GM18507 (cell line): Measurements from ENCODE around the gene FHIT.
"Not testable (repeated sequence)": the region's sequence is repeated elsewhere in the genome, so short reads cannot be mapped to it uniquely, and the experiment has no call there.

ENCODE experiments used
- DNase-seq: peaks from one replicate; pipeline ENCODE4 v3.0.0; 2011; ENCODE audit warnings: low read depth; ENCODE audit not compliant: insufficient read length; ENCODE audit errors: extremely low spot score
- FAIRE-seq: peaks from 2 replicates; lab custom pipeline; 2011; peaks lifted over from hg19 to GRCh38; lab: Jason Lieb, UNC

The FHIT gene

DNA sequence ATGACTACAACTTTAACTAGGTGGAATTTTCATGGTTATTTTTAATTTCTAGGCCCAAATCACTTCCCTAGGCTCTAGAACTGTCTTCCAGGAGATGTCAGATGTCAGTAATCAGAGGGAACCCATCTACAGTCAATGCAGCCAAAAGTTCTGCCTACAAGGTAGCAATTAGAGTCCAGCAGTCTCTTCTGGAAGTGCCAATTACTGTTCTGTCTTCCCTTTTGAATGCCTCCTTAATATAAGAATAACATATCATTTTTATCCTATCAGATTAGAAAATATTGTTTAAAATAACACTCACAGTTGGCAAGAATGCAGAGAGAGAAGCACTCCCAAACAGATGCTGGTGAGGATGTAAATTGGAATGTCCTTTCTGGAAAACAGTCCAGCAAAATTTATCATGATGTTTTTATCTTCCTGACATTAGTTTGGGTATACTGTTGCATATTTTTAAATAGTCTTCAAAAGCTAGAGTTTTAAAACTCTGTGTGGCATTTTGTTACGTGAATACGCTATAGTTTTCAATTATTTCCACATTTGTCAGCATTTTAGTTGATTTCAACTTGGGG, 543.7 kb downstream of the FHIT start:
- FAIRE-seq (no peak), DNase-seq (no peak)

DNA sequence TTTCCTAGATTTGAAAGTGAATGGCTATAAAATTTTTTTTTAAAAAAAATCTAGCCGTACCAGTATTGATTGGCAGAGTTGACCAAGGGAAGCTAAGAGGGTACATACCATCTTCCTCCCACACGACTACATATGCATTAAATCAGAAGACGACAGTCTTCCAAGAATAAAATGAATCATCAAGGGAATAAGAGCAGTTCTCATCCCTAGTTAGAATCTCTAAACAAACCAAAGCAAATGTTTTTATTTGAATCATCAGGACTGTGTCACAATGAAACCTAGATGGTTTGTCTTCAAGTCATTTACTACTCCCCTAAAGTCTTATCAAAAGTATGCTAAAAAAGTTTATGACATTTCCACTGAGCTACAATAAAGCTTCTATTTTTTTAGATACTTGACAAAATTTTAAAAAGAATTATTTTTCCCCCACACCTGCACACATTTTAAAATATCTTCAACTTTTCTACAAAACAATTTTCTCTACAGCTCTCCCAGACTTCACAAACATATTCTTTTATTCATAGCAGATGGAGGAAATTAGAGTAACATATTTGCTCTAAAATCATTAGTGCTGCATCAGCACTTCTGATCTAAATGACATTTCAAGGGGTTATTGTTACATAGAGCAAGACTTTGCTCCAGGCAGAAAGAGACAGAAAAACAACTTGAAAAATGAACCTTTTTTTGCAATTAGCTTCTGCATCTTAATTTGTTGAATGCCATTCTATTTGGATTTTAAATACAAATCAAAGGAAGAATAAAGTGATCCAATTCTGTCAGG, 547.1 kb downstream of the FHIT start:
- DNase-seq = no peak
- no peak for FAIRE-seq

DNA sequence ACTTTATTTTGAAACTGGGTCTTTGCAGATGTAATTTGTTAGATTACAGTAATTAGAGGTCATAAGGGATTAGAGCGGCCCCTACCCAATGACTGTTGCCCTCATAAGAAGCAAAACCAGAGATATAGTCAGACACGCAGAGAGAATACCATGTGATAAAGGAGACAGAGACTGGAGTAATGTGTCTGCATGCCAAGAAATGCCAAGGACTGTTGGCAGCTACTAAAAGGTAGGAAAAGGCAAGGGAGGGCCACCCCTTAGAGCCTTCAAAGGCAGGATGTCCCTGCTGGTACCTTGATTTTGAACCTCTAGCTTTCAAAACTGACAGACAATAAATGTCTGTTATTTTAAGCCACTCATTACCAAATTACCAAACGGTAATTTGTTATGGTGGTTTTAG, 548.2 kb downstream of the FHIT start:
- DNase-seq = no peak
- FAIRE-seq = no peak

DNA sequence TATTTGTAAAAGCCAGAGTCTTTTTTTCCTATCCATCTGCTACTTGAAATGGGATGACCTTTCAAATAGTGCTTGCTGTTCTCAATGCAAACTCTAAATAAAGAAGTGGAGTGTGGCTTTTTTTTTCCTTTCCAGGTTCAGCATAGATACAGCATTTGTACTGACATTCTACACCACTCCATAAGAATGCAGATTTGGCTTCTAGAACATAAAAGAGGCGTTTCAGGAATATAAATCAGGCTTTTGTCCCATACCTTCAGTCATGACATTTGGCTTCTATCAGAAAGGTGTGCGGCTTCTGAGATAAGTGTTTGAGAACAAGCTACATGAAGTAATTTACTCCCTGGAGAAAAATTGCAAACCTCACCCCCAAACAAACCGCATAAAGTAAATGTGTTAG, 553.1 kb downstream of the FHIT start:
- no peak for FAIRE-seq
- DNase-seq = no peak

DNA sequence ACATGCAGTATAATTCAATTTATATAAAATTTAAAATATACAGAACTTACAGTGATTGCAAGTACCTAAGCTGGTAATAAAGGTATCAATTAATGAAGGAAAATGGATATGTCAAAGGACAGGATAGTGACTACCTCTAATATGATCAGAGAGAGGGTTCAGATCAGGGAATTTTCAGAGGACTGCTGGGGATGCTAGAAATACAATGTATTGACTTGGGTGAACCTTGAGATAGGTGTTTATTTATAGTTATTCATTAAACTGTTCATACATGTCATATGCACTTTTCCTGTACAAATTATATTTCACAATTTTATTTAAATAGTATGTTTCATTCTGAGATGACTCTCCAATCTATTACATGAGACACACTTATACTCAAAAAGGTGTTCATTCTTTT, 554.1 kb downstream of the FHIT start:
- DNase-seq (no peak), FAIRE-seq (no peak)

DNA sequence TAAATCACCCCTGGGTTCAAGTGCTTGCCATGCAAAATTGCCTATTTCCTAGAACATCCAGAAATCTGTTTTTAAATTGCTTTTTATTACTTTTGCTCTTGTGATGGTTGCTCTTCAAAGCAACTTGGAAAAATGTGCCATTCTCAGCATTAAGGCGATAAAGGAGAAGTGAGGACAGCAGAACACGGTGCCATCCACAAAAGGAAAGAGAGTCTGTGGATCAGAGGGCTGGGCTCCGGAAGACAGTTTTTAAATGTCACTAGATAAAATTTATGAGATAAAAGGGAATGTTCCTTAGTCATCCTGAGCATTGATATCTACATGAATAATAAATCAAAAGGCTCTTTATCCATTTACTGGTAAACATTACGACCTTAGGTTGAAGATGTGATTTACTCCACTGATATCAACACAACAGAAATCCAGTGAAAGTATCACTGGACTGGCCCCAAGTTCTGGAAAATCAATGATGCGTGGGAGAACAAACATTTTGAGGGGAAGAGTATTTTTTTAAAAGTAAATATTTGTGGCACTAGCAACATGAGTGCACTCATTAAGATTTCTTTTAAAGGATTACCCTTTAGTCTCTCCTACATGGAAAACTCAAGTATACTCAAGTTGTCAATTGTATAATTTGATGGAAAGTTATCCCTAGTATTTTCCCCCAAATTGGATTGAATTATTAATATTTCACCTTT, 554.7 kb downstream of the FHIT start:
- no peak for DNase-seq

DNA sequence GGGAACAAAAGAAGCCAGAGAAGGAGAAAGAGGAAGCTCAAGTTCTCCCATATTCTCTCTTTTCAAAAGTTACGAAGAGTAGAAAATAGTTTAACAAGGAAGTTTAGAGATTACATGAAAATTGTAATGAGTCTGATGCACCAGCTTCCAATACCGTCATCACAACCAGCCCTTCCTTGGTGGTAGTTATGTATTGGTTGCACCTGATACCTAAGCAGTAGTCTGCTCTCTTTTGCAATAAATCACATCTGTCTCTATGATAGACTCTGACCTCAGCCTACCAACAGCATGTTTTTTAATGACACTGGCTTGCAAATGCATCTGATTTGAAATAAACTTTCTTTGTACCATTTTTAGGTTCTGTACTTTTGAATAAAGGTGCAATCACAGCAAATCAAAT, 575.8 kb downstream of the FHIT start:
- no peak for FAIRE-seq
- DNase-seq = no peak

More for the DNA sequence above, 554.7 kb downstream of the FHIT start:
- no peak for FAIRE-seq

DNA sequence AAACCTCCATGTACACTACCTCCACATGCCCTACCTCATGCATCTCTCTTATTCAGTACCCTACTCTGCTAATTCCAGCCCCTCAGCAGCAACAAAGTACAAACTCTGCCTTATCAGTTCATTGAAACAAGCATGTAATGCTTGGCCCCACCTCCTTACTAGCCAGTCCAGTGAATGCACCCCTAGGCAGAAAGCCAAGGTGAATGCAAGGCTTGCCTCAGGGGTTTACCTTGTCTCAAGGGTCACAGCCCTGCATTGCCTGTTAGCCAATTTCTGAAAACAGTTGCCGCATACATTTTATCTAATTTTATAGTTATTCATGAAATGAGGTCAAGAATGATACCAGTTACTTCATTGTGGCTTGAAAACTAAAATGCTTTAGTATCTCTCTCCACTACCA, 576.4 kb downstream of the FHIT start:
- FAIRE-seq (no peak), DNase-seq (no peak)

DNA sequence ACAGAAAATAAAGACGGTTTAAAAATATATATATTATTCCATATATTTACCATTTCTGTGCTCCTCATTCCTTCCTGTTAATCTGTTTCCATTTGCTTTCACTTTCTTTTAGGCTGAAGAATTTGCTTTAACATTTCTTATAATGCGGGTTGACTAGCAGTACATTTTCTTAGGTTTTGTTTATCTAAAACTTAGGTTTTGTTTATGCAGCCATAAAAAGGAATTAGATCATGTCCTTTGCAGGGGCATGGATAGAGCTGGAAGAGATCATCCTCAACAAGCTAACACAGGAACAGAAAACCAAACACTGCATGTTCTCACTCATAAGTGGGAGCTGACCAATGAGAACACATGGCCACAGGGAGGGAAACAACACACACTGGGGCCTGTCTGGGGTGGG, 578.1 kb downstream of the FHIT start:
- FAIRE-seq (no peak), DNase-seq (no peak)

DNA sequence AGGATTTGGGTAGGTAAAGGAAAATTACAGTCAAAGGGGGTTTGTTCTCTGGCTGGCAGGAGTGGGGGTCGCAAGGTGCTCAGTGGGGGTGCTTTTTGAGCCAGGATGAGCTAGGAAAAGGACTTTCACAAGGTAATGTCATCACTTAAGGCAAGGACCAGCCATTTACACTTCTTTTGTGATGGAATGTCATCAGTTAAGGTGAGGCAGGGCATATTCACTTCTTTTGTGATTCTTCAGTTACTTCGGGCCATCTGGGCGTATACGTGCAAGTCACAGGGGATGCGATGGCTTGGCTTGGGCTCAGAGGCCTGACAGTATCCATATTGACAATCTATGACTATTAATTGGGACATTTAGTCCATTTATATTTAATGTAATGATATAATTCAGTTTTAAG, 578.9 kb downstream of the FHIT start:
- FAIRE-seq, DNase-seq: not testable (repeated sequence)

DNA sequence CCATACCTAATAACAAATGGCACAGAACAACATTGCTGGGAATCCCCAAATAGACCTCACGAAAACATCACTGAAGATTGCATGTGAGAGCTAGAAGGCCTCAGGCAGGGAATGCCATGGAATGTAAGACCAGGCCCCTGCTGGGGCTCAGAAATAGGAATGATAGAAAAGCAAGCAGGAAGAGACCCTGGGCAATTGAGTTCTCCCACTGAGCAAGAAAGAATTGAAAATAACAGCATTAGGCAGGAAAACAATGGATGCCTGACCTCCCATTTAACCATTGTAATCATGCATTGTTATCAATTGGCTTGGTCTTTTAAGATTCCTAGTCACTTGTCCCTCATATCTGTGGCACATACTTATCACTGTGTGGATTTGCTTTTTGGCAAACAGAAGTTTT, 581.6 kb downstream of the FHIT start:
- no peak for FAIRE-seq
- DNase-seq = no peak

DNA sequence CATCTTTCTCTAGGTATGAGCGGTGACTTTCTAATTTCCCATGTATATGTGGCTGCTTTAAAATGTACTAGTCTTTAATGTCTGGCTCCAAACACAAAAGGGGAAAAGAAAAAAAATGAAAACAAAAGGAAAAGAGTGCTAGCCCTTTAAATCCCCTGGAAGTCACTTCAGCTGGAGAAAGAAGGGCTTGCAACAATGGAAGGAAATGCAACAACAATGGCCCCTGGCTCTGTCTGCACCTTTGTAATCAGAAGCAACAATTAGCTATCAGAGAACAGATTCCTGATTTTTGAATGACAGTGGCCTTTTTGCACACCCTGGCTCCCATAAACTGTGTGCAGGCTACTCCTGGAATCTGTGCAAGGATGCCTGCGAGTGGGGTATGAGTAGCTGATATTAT, 591.2 kb downstream of the FHIT start:
- no peak for DNase-seq
- FAIRE-seq = no peak

DNA sequence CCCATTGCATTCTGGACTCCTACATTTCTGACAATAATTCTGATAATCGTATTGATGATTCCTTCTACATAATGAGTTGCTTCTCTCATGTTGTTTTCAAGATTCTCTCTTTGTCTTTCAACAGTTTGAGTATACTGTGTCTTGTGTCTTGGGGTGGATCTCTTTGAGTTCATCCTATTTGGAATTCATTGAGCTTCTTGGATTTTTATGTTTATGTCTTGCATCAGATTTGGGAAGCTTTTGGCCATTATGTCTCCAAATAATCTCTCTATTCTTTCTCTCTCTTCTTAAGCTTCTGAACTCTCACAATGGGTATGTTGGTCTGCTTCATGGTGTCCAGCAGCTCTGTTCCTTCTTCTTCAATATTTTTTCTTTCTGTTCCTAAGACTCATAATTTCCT, 592.2 kb downstream of the FHIT start:
- DNase-seq (no peak), FAIRE-seq (no peak)

DNA sequence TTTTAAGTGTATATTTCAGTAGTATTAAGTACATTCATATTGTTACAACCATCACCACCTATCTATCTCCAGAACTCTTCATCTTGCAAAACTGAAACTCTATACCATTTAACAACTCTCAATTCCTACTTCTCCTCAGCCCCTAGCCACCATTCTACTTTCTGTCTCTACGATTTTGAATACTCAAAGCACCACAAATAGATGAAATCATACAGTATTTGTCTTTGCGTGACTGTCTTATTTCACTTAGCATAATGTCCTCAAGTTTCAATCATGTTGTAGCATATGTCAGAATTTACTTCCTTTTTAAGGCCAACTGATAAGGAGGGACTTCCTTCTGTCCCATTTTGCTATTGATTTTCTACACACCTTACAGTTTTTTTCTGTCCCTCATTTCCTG, 593.3 kb downstream of the FHIT start:
- FAIRE-seq (peak; percentile 70), DNase-seq (no peak)

DNA sequence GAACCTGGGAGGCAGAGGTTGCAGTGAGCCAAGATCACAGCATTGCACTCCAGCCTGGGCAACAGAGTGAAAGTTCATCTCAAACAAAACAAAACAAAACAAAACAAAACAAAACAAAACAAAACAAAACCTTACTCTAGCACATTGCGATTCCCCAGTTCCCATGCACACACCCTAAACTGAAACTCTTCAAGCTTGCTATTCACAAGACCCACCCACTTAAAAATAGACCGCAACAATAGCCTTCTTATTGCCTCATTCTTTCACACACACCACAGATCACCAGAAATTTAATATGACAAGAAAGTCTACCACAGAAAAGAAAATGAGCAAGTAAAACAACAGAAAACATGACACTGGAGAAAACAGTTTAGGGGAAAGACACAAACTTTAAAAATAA, 598.4 kb downstream of the FHIT start:
- DNase-seq (no peak), FAIRE-seq (no peak)

DNA sequence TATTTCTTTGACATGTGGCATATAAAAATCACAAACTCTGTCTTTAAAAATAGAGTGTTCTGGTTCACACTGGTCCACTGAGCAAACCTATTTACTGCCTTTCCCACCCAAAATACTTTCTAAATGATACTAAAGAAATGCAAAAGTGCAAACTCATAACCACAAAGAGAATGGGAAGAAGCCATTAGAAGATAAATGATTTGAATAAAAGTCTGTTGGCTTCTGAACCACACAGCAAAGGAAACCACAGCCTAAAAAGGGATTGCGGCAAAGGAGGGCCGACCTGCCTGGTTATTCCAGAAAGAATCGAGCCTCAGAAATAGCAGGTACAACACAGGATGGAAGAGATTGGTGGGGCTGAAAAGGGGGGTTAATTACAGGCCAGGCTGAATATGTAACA, 599.5 kb downstream of the FHIT start:
- FAIRE-seq (peak; percentile 50), DNase-seq (no peak)

DNA sequence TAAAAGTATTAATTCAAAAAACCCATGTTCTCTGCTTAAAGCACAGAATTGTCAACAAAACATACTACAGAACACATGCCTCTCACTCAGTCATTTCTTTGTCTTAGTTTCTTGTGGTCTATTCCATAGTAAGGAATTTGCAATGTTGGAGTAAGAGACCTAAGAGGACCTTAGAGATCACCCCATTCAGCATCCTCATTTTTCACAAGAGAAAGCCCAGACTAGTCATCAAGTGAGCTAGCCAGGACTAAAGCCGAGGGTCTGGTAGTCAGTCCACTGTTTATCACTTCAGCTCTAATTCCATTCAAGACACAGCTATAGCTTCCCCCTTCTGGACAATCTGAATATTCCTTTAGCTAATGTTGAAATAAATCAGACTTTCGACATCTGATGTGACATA, 601.1 kb downstream of the FHIT start:
- FAIRE-seq = no peak
- DNase-seq = no peak

DNA sequence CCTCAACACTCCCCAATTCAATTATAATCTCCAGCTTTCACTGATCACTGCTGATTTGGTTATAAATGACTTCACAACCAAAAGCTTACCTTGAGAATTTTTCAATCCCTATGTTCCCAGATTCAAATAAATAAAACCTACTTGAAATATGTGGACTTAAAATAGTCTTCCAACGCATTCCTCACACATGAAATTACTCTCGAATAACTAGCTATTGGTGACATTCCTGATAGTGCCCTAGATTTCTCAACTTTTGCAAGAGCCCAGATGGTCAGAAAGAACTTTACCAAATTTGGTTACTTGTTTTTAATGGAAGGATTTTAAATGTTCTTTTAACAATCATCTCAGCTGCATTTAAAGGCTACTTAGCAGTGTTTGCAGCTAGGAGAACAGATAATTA, 605.5 kb downstream of the FHIT start:
- no peak for DNase-seq
- FAIRE-seq = no peak

DNA sequence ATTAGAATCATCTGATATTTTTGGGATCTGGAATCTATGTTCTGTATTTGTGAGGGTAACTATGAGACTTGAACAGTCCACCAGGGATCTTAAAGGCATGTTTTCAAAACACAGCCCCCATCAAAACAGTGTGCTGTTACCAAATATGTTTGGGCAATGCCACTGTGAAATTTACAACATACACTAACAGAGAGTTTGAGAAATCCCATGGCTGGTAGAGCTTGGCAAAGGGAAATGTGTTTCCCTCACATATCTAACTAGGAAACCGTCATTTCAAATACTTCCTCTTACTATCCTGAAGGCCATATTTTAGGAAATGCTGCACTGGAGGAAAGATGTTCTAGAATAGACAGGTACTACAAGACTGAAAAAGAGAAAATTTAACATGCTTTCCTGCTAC, 607.4 kb downstream of the FHIT start:
- DNase-seq (no peak), FAIRE-seq (no peak)

DNA sequence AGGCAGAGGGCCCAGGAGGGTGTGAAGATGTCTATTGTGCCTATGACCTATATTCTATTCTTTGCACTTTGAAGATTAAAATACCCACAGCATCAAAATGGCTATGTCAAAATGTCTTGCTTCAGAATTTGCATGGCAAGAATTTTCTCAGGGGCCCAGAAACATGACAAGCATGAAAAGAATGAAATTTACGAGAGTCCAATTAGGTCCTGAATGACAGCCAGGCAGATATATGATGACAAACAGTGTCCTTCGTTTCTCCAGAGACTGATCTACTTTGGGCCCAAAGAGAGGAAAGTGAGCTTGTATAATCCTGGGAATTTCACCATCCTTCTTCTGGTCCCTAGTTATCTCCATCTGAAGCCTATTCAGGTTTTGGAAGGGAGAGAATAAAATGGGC, 609.9 kb downstream of the FHIT start:
- DNase-seq = no peak
- no peak for FAIRE-seq

DNA sequence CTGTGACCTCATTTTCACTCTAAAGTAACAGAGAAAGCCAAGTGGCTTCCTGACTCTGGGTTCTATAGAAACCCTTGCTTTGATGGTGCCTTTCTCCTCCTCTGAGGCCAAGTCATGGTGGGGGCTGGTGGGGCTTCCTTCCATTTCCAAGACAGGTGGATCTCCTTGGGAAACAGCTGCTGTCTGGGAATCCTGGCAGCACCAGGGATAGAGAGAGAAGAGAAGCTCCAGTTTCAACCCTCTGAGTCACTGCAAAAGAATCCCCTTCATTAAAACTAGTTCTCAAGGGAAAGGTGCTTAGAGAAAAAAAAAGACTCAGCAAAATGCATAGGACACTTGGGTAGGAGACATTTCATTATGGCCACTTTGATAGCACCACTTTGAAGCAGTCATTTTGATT, 614.4 kb downstream of the FHIT start:
- no peak for DNase-seq
- FAIRE-seq = no peak
